Bronchial epithelial cell (primary cell): Measurements from ENCODE around the gene CHRNA1. TPM values are rescaled to one million over a fixed set of nuclear protein-coding genes. Genes with fewer than 3 reads are reported as not detected.
"Not testable (repeated sequence)": the region's sequence is repeated elsewhere in the genome, so short reads cannot be mapped to it uniquely, and the experiment has no call there.

Experiments
- DNase-seq: peaks from one replicate; pipeline ENCODE4 v3.0.0-alpha.2; 2010; ENCODE audit warnings: low read depth
- FAIRE-seq: peaks from 2 replicates; lab custom pipeline; 2011; peaks lifted over from hg19 to GRCh38; lab: Jason Lieb, UNC
- H3K27me3 ChIP-seq: 2 replicates; pipeline ENCODE4 v1.5.1; 2011; ENCODE audit warnings: low read length; ENCODE audit not compliant: control insufficient read depth, insufficient read depth
- H3K36me3 ChIP-seq: 2 replicates; pipeline ENCODE4 v1.5.1; 2011; ENCODE audit warnings: low read length; ENCODE audit not compliant: control insufficient read depth, insufficient read depth
- H3K4me3 ChIP-seq: 2 replicates; pipeline ENCODE4 v1.5.1; 2011; ENCODE audit warnings: mild to moderate bottlenecking, low read depth, low read length, control low read depth
- CTCF ChIP-seq: IDR thresholded peaks from 2 replicates; pipeline ENCODE4 v1.5.1; 2011; ENCODE audit warnings: mild to moderate bottlenecking, moderate library complexity, low read length, control low read depth, inconsistent platforms; ENCODE audit not compliant: insufficient read depth, severe bottlenecking
- total RNA-seq: library from RNA; depleted of rRNA; stranded (reverse); fragments of >200 nt; gene quantifications from 2 replicates; pipeline ENCODE4 v1.2.1, GENCODE V29; 2014

The CHRNA1 gene
- total RNA-seq, 1 donor from 2014 or later = not detected

- no peak overlapping the region for H3K4me3 ChIP-seq
- no peaks in the 10 kb centered on the region for H3K27me3 ChIP-seq
- DNase-seq = no peak
- no peak for FAIRE-seq
- H3K36me3 ChIP-seq = no peaks in the 10 kb centered on the region
- TF ChIP-seq CTCF = no peak
Measured at GRCh38 chr2:174713686-174714085, 50.6 kb downstream of the CHRNA1 start.

- TF ChIP-seq CTCF = no peak
- no peak for FAIRE-seq
- DNase-seq = no peak
- H3K4me3 ChIP-seq = no peak overlapping the region
- H3K27me3 ChIP-seq = no peaks in the 10 kb centered on the region
- no peaks in the 10 kb centered on the region for H3K36me3 ChIP-seq
Measured at GRCh38 chr2:174711206-174711605, 53.1 kb downstream of the CHRNA1 start.

DNA sequence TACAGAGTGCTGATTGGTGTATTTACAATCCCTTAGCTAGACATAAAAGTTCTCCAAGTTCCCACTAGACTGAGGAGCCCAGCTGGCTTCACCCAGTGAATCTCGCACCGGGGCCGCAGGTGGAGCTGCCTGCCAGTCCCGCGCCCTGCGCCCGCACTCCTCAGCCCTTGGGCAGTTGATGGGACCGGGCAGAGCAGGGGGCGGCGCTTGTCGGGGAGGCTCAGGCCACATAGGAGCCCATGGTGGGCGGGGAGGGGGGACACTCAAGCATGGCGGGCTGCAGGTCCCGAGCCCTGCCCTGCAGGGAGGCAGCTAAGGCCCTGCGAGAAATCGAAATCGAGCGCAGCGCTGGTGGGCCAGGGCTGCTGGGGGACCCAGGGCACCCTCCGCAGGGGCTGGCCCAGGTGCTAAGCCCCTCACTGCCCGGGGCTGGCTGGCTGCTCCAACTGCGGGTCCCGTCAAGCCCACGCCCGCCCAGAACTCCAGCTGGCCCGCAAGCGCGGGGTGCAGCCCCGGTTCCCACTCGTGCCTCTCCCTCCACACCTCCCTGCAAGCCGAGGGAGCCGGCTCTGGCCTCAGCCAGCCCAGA is 54.8 kb downstream of the CHRNA1 start:
- H3K4me3 ChIP-seq, FAIRE-seq, DNase-seq, H3K36me3 ChIP-seq, H3K27me3 ChIP-seq: not testable (repeated sequence)

DNA sequence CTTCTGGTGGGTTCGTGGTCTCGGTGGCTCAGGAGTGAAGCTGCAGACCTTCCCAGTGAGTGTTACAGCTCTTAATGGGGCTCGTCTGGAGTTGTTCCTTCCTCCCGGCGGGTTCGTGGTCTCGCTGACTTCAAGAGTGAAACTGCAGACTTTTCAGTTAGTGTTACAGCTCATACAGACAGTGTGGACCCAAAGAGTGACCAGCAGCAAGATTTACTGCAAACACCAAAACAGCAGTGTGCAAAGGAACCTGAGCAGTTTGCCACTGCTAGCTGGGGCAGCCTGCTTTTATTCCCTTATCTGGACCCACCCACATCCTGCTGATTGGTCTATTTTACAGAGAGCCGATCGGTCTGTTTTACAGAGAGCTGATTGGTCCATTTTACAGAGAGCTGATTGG is 55.6 kb downstream of the CHRNA1 start:
- no peak for DNase-seq
- FAIRE-seq = no peak
- TF ChIP-seq CTCF = no peak
- Histone ChIP-seq H3K36me3 (no peaks in the 10 kb centered on the region), H3K4me3 (no peak overlapping the region), H3K27me3 (no peaks in the 10 kb centered on the region)

DNA sequence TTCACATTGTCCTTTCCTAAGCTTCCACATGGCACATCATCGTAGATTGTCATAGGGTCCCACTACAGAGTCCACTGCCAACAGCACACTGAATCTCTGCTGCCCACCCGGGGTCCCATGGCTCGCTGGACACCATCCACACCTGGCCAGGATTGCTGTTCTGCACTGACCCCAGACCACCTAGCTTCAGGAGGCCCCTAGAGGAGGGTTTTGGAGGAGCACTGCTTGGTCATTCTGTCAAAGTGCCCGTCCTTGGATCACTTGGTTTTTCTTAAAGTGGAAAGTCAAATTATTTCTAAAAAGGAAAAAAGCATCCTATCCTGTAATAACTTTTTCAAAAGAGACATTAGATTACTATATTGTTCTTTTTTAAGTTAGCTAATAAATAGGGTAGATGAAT is 59.0 kb downstream of the CHRNA1 start:
- Histone ChIP-seq H3K27me3 (no peaks in the 10 kb centered on the region), H3K36me3 (no peaks in the 10 kb centered on the region), H3K4me3 (no peak overlapping the region)
- TF ChIP-seq CTCF = no peak
- FAIRE-seq = no peak
- no peak for DNase-seq

- Histone ChIP-seq H3K4me3 (no peak overlapping the region), H3K27me3 (no peaks in the 10 kb centered on the region), H3K36me3 (no peaks in the 10 kb centered on the region)
- FAIRE-seq (no peak), DNase-seq (no peak)
- TF ChIP-seq CTCF = no peak
Measured at GRCh38 chr2:174704642-174705041, 59.6 kb downstream of the CHRNA1 start.
